ENCODE data around the gene TSPAN7. TPM values are rescaled to one million over a fixed set of nuclear protein-coding genes. Genes with fewer than 3 reads are reported as not detected.

Gene TSPAN7
- total and polyA plus RNA-seq, 2 donors (not counting 1 experiment from before 2014, with no cell fraction given) = 0.03 TPM; not detected in 1

DNA sequence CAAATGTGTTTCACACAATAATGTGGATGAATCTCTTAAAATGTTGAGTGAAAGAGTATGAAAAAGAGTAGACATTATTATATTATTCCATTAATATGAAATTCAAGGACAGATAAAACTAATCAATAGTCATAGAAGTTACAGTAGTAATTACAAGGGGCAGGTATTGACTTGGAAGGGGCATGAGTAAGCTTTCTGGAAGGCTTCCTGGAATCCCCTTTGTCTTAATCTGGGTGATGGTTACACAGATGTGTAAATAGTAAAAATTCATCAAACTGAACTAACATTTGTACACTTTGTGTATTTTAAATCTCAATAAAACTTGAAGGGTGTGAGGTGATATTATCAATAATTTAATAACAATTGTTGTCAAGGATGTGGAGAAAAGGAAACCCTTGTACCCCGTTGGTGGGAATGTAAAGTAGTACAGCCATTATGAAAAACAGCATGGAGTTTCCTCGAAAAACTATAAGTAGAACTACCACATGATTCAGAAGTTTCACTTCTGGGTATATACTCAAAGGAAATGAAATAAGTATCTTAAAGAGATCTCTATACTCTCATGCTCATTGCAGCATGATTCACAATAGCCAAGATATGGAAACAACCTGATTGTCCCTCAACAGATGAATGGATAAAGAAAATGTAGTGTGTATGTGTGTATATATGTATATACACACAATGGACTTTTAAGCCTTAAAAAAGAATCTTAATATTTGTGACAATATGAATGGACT is 143.0 kb downstream of the TSPAN7 start:
- H3K9me3 ChIP-seq (ENCODE audit: control insufficient read depth, insufficient read depth, low read depth, low read length) = no peaks in the 10 kb centered on the region
- no peak overlapping the region for H2AFZ ChIP-seq (ENCODE audit: low read length)
- H4K20me1 ChIP-seq (ENCODE audit: control insufficient read depth, extremely low read depth, insufficient read depth, low read length) = no peaks in the 10 kb centered on the region
- no peaks in the 10 kb centered on the region for H3K36me3 ChIP-seq (ENCODE audit: control insufficient read depth, insufficient read depth, low read length)
- H3K79me2 ChIP-seq (ENCODE audit: control insufficient read depth, insufficient read depth, low read length) = no peaks in the 10 kb centered on the region
- TF ChIP-seq EZH2 (IDR thresholded peaks at IDR 0.05; ENCODE audit: low read length, missing control alignments) = no peak
- TF ChIP-seq, protein P1, sequence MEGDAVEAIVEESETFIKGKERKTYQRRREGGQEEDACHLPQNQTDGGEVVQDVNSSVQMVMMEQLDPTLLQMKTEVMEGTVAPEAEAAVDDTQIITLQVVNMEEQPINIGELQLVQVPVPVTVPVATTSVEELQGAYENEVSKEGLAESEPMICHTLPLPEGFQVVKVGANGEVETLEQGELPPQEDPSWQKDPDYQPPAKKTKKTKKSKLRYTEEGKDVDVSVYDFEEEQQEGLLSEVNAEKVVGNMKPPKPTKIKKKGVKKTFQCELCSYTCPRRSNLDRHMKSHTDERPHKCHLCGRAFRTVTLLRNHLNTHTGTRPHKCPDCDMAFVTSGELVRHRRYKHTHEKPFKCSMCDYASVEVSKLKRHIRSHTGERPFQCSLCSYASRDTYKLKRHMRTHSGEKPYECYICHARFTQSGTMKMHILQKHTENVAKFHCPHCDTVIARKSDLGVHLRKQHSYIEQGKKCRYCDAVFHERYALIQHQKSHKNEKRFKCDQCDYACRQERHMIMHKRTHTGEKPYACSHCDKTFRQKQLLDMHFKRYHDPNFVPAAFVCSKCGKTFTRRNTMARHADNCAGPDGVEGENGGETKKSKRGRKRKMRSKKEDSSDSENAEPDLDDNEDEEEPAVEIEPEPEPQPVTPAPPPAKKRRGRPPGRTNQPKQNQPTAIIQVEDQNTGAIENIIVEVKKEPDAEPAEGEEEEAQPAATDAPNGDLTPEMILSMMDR (conservative IDR thresholded peaks at IDR 0.05 in 1 of 2, IDR thresholded peaks at IDR 0.05 in 1 of 2; ENCODE audit: low read depth in 1 of 2, low read length in 2 of 2) = no peak
- H3K27ac ChIP-seq (ENCODE audit: insufficient read depth, low read length) = no peak overlapping the region
- H3K27me3 ChIP-seq (ENCODE audit: control insufficient read depth, insufficient read depth, low read length) = no peaks in the 10 kb centered on the region
- DNase-seq (ENCODE audit: low read depth in 2 of 2) = no peak
- no peak overlapping the region for H3K4me2 ChIP-seq (ENCODE audit: extremely low read depth, insufficient read depth, low read length)
- H3K4me1 ChIP-seq (ENCODE audit: control insufficient read depth, extremely low read depth, insufficient read depth, low read length) = no peaks in the 10 kb centered on the region
- H3K9ac ChIP-seq (ENCODE audit: insufficient read depth, low read length) = no peak overlapping the region
- H3K4me3 ChIP-seq (replicated peaks in 1 of 4; ENCODE audit: control extremely low read depth in 1 of 4, insufficient read depth in 1 of 4, low read depth in 3 of 4, low read length in 4 of 4) = no peak overlapping the region

DNA sequence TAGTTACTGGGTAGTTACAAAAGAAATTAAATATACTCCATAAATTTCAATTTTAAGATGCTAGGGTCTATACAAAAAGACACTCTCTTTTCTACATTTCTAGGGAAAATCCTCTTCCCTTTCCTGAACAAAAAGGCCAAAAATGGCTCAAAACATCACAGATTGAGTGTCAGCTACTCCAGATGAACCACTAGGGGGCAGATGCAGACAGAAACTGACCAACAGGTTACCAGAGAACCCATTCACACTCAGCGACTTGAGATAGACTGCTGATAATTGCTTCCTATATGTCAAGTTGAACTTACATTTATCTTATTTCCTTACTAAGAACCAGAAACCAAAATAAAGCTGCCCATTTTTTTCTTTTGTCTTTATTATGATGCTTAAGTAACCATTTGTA is 156.5 kb downstream of the TSPAN7 start:
- Histone ChIP-seq H3K4me2 (ENCODE audit: extremely low read depth, insufficient read depth, low read length) (no peak overlapping the region), H3K79me2 (ENCODE audit: control insufficient read depth, insufficient read depth, low read length) (no peaks in the 10 kb centered on the region), H3K4me1 (ENCODE audit: control insufficient read depth, extremely low read depth, insufficient read depth, low read length) (no peaks in the 10 kb centered on the region), H3K36me3 (ENCODE audit: control insufficient read depth, insufficient read depth, low read length) (no peaks in the 10 kb centered on the region), H3K27me3 (ENCODE audit: control insufficient read depth, insufficient read depth, low read length) (no peaks in the 10 kb centered on the region), H4K20me1 (ENCODE audit: control insufficient read depth, extremely low read depth, insufficient read depth, low read length) (no peaks in the 10 kb centered on the region), H3K4me3 (replicated peaks in 1 of 4; ENCODE audit: control extremely low read depth in 1 of 4, insufficient read depth in 1 of 4, low read depth in 3 of 4, low read length in 4 of 4) (no peak overlapping the region), H3K27ac (ENCODE audit: insufficient read depth, low read length) (no peak overlapping the region), H3K9me3 (ENCODE audit: control insufficient read depth, insufficient read depth, low read depth, low read length) (no peaks in the 10 kb centered on the region), H2AFZ (ENCODE audit: low read length) (no peak overlapping the region), H3K9ac (ENCODE audit: insufficient read depth, low read length) (no peak overlapping the region)
- DNase-seq (ENCODE audit: low read depth in 2 of 2) = peak; percentile 3 to 26
- TF ChIP-seq, protein P1 (conservative IDR thresholded peaks at IDR 0.05 in 1 of 2, IDR thresholded peaks at IDR 0.05 in 1 of 2; ENCODE audit: low read depth in 1 of 2, low read length in 2 of 2) = peak; percentile 37 to 56
- TF ChIP-seq EZH2 (IDR thresholded peaks at IDR 0.05; ENCODE audit: low read length, missing control alignments) = no peak

DNA sequence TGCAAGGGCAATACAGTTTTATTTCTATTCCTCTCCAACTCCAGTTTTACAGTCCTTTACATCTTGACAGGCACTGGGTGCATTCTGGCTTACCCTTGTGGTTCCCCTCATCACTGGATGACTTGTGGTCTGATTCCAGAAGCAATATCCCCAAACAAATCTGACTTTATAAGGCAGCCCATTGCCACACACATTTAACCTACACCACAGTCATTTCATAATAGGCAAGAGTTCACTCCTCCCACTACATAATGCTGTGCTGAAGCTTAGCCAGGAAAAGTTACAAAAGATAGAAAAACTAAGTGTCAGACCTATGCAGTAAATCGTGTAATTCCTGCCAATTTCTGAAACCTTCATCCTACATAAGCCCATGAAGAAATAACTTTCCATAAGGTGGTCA is 157.0 kb downstream of the TSPAN7 start:
- H3K4me2 ChIP-seq (ENCODE audit: extremely low read depth, insufficient read depth, low read length) = no peak overlapping the region
- peak in 1 of 2 donors; percentile 4 for DNase-seq (ENCODE audit: low read depth in 2 of 2)
- H3K27ac ChIP-seq (ENCODE audit: insufficient read depth, low read length) = no peak overlapping the region
- TF ChIP-seq EZH2 (IDR thresholded peaks at IDR 0.05; ENCODE audit: low read length, missing control alignments) = no peak
- TF ChIP-seq, protein P1 (conservative IDR thresholded peaks at IDR 0.05 in 1 of 2, IDR thresholded peaks at IDR 0.05 in 1 of 2; ENCODE audit: low read depth in 1 of 2, low read length in 2 of 2) = no peak
- H3K9me3 ChIP-seq (ENCODE audit: control insufficient read depth, insufficient read depth, low read depth, low read length) = no peaks in the 10 kb centered on the region
- H3K27me3 ChIP-seq (ENCODE audit: control insufficient read depth, insufficient read depth, low read length) = no peaks in the 10 kb centered on the region
- H3K9ac ChIP-seq (ENCODE audit: insufficient read depth, low read length) = no peak overlapping the region
- no peaks in the 10 kb centered on the region for H4K20me1 ChIP-seq (ENCODE audit: control insufficient read depth, extremely low read depth, insufficient read depth, low read length)
- no peaks in the 10 kb centered on the region for H3K4me1 ChIP-seq (ENCODE audit: control insufficient read depth, extremely low read depth, insufficient read depth, low read length)
- no peak overlapping the region for H3K4me3 ChIP-seq (replicated peaks in 1 of 4; ENCODE audit: control extremely low read depth in 1 of 4, insufficient read depth in 1 of 4, low read depth in 3 of 4, low read length in 4 of 4)
- no peaks in the 10 kb centered on the region for H3K79me2 ChIP-seq (ENCODE audit: control insufficient read depth, insufficient read depth, low read length)
- H2AFZ ChIP-seq (ENCODE audit: low read length) = no peak overlapping the region
- H3K36me3 ChIP-seq (ENCODE audit: control insufficient read depth, insufficient read depth, low read length) = no peaks in the 10 kb centered on the region
